Glomerular endothelial cell (primary cell): Measurements from ENCODE around the gene TESK2. TPM values are rescaled to one million over a fixed set of nuclear protein-coding genes. Genes with fewer than 3 reads are reported as not detected.
A peak's percentile ranks its signal among the peaks of the same experiment; 100 is the strongest.
"Not testable (repeated sequence)": the region's sequence is repeated elsewhere in the genome, so short reads cannot be mapped to it uniquely, and the experiment has no call there.

Source experiments
- DNase-seq: peaks from one replicate; pipeline ENCODE4 v3.0.0-alpha.2; 2011; ENCODE audit warnings: low read depth, low spot score; ENCODE audit errors: extremely low read depth
- total RNA-seq: library from RNA; depleted of rRNA; stranded (reverse); fragments of >200 nt; gene quantifications from 2 replicates; pipeline ENCODE4 v1.2.3, GENCODE V29; 2015

Gene TESK2
- total RNA-seq, result 1.1 and 2.6 TPM in 2 replicates

GRCh38 chr1:45490626-45491486 is at the start of gene TESK2:
TESK2 (minus strand) TSS chr1:45491163; CDS start chr1:45457785, 33,378 bp downstream.
- peak; percentile 99 for DNase-seq

- no peak for DNase-seq
These were observed 45.9 kb upstream of the TESK2 start for GRCh38 chr1:45536886-45537285.

GRCh38 chr1:45535988-45536766 is 45.2 kb upstream of the TESK2 start:
- no peak for DNase-seq

- no peak for DNase-seq
These were observed 40.9 kb upstream of the TESK2 start for GRCh38 chr1:45531873-45532272.

GRCh38 chr1:45530632-45531135 is 39.7 kb upstream of the TESK2 start:
- no peak for DNase-seq

- DNase-seq, result no peak
These were observed 35.2 kb upstream of the TESK2 start for GRCh38 chr1:45526135-45526644.

GRCh38 chr1:45523975-45524374 is 33.0 kb upstream of the TESK2 start:
- DNase-seq, result not testable (repeated sequence)

- DNase-seq, result not testable (repeated sequence)
These were observed 32.6 kb upstream of the TESK2 start for GRCh38 chr1:45523516-45523915.

- DNase-seq, result no peak
These were observed 31.6 kb upstream of the TESK2 start for GRCh38 chr1:45522324-45523104.

GRCh38 chr1:45521413-45522323 is 30.7 kb upstream of the TESK2 start, which contains the start of gene PRDX1:
PRDX1 (minus strand) TSS chr1:45521884; CDS start chr1:45519043, 2,841 bp downstream.
- DNase-seq, result peak; percentile 71

GRCh38 chr1:45519774-45520173 is 28.8 kb upstream of the TESK2 start:
- DNase-seq, result not testable (repeated sequence)

GRCh38 chr1:45518910-45519309 is 27.9 kb upstream of the TESK2 start:
- DNase-seq, result no peak

GRCh38 chr1:45518366-45518765 is 27.4 kb upstream of the TESK2 start:
- not testable (repeated sequence) for DNase-seq

- no peak for DNase-seq
These were observed 25.5 kb upstream of the TESK2 start for GRCh38 chr1:45516465-45516864.

GRCh38 chr1:45516036-45516435 is 25.1 kb upstream of the TESK2 start:
- DNase-seq, result no peak

GRCh38 chr1:45513532-45514260 is 22.7 kb upstream of the TESK2 start:
- DNase-seq, result not testable (repeated sequence)

GRCh38 chr1:45512641-45513054 is 21.7 kb upstream of the TESK2 start:
- DNase-seq, result peak; percentile 45

GRCh38 chr1:45510972-45511527 is 20.1 kb upstream of the TESK2 start:
- DNase-seq, result no peak
